ENCODE results near the gene ZC3H13.

ZC3H13 gene

GRCh38 chr13:45940061-45940460, 112.5 kb downstream of the ZC3H13 start:
- DNase-seq (ENCODE audit: low read depth), result no peak

DNA sequence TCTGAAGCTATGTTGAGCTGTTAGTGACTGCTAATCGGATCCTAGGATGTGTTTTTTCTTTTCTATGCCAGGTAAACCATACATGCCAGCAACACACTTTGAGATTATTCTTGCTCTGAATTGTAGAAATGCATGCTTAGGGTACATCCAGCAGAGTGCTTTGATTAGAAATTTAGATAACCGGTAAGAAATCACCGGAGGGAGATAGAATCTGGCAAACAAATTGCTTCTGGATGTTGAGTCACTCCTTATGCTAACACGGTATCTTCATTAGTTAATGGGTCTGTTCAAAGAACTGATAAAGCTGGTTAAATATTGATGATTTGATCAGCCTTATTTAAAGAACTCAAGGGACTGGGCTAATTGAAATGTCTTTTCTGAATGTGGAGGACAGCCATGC, 115.9 kb downstream of the ZC3H13 start:
- no peak for DNase-seq (ENCODE audit: low read depth)

DNA sequence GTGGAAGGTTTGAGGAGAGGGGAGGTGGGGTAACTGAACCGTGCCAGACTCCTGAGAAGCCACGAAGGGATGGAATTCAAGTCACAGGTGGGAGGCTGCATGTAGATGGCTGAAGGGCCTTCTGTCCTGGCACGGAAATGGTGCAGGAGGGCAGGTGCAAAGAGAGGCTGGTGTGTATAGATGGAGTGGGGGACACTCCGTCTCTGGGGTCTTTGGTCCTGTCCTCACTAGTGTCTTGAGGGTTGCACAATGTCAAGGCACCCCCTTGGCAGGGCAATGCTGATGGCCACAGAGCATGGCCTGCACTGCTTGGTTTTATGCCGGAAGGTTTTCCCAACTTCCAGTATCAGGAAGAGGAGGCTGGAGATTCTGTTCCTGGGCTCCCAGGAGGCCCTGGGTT, 118.3 kb downstream of the ZC3H13 start:
- DNase-seq (ENCODE audit: low read depth), result no peak

DNA sequence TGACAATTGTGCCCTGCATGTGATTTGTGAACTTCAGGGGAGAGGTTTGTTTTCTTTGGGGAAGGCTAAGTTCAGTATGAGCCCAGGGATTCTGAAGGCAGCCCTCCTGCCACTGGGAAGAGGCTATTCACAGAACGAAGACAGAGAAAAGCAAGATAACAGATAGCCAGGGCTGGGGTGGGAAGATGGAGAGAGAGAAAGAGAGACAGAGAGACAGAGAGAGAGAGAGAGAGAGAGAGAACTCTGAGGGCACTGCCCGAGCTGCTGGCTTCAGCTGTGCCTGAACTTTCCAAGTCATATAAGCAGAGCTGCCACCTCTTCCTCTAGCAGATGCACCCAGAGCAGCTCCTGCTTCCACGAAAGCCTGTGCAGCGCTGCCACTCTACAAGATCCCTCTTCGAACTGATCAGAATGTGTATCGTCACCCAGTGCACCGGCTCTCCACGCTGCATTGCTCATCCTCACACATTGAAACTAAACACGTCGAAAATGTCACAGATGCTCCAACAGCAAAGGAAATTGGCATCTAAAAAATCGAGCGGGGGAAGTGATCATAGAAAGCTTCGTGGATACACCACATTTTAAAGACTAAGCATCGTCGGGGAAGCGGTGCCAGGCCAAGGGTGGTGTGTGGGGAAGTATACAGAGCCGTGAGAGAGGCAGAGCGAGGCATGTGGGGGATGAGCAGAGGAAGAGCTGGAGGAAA, 119.2 kb downstream of the ZC3H13 start:
- DNase-seq (ENCODE audit: low read depth), result no peak

DNA sequence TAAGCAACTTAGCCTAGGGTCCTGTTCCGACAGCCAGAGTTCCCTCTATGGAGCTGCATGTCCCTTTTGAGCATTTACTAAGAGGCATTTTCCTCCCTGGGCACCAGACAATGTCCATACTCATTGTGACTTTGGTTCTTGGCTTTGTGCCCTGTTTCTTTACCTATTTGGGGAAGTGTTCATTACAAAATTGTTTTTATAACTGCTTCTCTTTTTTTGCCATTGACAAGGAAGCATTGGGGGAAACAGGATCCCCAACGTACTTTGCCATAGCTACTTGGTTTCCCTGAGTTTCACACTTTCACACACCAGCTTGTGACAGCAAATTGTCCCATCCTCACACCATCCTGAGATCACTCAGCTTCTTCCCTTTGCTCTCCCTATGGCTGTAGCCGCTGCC, 119.9 kb downstream of the ZC3H13 start:
- no peak for DNase-seq (ENCODE audit: low read depth)

DNA sequence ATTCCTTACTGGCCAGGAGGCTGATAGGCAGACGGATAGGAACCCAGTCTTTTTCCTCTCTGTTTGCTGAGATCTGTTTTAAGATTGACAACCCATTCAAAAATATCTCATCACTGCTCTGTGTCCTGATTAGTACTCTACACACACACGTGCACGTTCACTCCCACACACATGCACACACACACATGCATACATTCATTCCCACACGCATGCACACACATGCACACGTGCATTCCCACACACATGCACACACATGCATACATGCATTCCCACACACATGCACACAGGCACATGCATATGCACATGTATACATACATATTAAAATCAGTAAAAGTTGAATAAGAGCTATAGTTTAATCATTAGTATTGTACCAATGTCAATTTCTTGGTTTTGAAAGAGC, 120.4 kb downstream of the ZC3H13 start:
- DNase-seq (ENCODE audit: low read depth), result no peak

DNA sequence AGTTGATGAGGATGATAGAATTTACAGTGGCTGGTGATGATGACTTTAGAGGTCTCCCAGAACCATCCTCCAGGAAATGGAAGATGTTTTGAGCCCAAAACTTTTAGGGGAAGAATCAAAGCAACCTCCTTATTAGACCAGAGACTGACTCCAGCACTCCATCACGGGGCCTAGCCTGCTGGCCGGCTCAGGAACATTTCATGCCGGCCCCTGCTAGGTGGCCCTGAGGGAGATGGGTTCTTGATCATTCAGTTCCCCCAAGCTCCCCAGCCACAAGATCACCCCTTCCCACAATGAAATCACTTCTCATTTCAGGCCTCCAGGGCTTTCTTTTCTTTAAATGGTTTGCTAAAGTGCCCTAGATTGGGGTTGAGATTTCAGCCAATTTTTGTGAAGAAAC, 121.3 kb downstream of the ZC3H13 start:
- no peak for DNase-seq (ENCODE audit: low read depth)

- DNase-seq (ENCODE audit: low read depth), result no peak
These were observed 122.4 kb downstream of the ZC3H13 start for GRCh38 chr13:45930177-45930576.

- no peak for DNase-seq (ENCODE audit: low read depth)
These were observed 123.7 kb downstream of the ZC3H13 start for GRCh38 chr13:45928843-45929242.

- DNase-seq (ENCODE audit: low read depth), result no peak
These were observed 124.4 kb downstream of the ZC3H13 start for GRCh38 chr13:45928176-45928575.

DNA sequence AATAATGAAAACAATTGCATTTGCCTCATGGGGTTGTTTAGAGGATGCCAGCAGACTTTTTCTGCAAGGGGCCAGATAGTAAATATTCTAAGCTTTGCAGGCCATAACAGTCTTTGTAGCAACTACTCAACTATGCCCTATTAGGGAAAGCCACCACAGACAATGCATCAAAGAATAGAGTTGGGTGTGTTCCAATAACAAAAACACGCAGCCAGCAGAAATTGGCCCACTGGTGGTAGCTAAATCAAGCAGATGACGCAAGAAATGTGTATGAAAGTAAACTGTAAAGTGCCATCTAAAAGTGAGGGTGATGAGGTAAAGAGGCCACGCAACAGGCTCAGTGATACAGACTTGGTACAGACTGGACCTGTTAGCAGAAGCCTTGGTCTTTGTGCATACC, 125.8 kb downstream of the ZC3H13 start:
- no peak for DNase-seq (ENCODE audit: low read depth)

- no peak for DNase-seq (ENCODE audit: low read depth)
These were observed 127.4 kb downstream of the ZC3H13 start for GRCh38 chr13:45925151-45925550.

GRCh38 chr13:45921162-45921736, 131.3 kb downstream of the ZC3H13 start:
- DNase-seq (ENCODE audit: low read depth), result no peak

GRCh38 chr13:45918597-45918996, 133.9 kb downstream of the ZC3H13 start:
- no peak for DNase-seq (ENCODE audit: low read depth)

GRCh38 chr13:45917019-45917418, 135.5 kb downstream of the ZC3H13 start:
- no peak for DNase-seq (ENCODE audit: low read depth)

DNA sequence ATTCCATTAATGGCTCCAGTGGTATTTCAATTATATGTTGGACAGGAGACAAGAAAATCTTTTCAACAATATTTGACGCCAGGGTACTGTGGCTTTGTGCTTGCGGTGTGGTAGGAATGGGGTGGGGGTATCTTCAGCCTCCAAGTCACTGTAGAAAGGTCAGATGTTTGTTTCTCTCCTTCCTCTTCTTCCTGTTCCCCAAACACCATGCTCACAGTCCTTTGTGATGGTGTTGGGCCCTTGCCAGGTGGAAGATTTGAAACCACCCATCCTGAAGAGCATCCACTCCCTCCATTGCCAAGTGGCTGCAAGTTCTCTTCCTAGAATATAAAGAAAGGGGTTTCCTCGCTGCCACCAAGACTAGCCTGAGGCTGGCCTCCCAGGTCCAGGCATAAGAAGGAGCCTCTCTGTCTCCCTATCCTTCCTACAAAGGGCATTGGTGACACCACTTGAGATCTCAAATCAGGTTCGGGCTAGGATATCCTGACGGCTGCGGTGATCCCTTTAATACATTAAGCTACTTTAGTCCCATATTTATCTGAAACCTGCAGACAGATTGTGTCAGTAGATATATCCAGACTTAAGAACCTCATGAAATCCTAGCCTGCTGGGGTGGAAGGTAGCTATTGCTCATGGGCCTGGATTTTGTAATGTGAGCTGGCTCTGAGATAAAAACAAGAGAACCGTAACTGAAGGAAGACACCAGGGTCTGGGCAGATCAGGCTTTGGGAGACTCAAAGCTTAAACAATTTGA, 136.7 kb downstream of the ZC3H13 start:
- no peak for DNase-seq (ENCODE audit: low read depth)

GRCh38 chr13:45909673-45910072, 142.9 kb downstream of the ZC3H13 start:
- no peak for DNase-seq (ENCODE audit: low read depth)

DNA sequence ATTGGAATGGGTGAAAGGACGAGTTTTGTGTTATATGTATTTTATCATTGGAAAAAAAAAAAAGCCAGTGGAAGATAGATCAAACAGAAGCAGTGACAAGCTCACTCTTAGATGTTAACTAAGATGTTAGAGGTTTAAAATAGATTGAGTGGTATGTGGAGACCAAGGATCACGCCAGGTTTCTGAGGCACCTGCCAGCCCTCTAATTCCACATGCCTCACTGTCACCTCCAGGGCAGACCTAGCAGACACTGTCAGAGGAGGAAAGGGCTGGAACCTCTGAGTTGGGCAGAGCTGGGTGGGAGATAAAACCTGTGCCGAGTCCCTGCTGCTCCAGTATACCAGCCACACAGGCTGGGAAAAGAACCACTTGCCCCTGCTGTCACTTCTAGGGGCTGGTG, 143.5 kb downstream of the ZC3H13 start:
- DNase-seq (ENCODE audit: low read depth), result no peak

DNA sequence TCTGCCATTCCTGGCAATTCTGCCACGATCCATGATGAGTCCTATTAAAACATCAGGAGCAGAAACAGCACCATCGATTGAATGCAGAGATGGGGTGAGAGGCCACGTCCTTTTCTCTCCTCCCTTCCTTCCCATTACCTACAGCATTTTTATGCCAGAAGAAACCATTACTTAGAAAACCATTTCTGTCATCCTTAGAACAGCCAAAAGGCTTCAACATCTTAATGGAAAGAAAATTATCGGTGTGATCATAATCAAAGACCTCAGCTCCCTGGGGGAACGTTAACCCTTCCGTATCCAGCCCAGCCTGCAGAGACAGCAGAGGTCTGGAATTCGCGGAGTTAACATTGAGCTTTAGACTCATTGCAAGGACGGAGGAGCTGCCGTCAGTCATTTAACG, 145.0 kb downstream of the ZC3H13 start:
- DNase-seq (ENCODE audit: low read depth), result no peak

Measured in stimulated activated CD8-positive, alpha-beta memory T cell treated with anti-CD3 and anti-CD28 coated beads, Interleukin-15, amount 100 ng/mL, for 1 hour (primary cell).